HCT116 (cell line): ENCODE measurements around the gene MOCS2.

Source experiments
- EZH2phosphoT487 ChIP-seq: fragments of 200-600 bp; IDR thresholded peaks from 2 replicates; pipeline ENCODE4 v1.6.1; 2018; ENCODE audit warnings: antibody characterized with exemption, borderline replicate concordance
- POLR2AphosphoS5 ChIP-seq: IDR thresholded peaks from 2 replicates; pipeline ENCODE4 v1.6.1; 2011; ENCODE audit warnings: mild to moderate bottlenecking, low read depth, low read length, moderate library complexity

DNA sequence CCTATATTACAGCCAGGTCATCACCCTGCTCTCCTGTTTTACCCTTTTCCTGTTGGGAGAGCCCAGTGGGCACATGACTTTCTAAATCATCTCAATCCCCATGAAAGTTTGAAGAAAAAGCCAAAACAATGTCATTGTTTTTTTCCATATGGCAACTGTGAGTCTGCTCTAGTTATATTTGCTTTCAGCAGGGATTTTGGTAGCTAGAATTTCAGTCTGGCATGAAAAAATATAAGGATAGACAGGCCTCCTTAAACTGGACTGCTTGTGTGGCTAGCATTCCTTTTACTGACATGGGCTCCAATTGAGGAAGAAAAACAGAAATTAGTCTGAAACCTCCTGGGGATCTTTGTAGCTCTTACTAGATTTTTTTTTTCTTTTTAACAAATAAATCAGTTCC is 25.6 kb downstream of the MOCS2 start:
- TF ChIP-seq POLR2AphosphoS5: no peak
- no peak for TF ChIP-seq EZH2phosphoT487
